AG10803 (cell line): ENCODE results near the gene OXLD1.

Source experiments
- DNase-seq: peaks from one replicate; pipeline ENCODE4 v3.0.0; 2010; ENCODE audit warnings: low read depth
- H3K4me3 ChIP-seq: 2 replicates; pipeline ENCODE4 v1.5.1; 2011; ENCODE audit warnings: mild to moderate bottlenecking, low read length, control low read depth
- TF ChIP-seq, protein P1 (sequence below): conservative IDR thresholded peaks from 2 replicates; pipeline ENCODE4 v1.5.1; 2011; ENCODE audit warnings: mild to moderate bottlenecking, low read length, control low read depth, inconsistent platforms

The OXLD1 gene

DNA sequence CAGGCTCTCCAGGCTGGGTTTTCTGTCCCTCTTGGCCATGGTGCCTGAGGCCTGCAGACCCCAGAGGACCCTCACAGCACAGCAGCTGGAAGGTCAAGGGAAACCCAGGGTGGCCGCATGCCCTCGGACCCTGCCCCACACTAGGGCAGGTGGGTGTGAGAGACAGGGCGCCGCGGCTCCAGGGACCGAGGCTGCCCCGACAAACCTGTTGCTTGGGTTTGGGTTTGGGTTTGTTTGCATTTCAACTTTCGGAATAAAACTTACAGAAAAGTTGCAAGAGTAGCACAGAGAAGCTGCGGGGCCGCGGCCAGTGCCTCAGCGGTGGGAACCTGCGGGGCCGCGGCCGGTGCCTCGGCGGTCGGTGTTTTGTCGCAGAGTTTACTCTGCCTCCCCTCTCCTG, 25.2 kb upstream of the OXLD1 start:
- TF ChIP-seq, protein P1, sequence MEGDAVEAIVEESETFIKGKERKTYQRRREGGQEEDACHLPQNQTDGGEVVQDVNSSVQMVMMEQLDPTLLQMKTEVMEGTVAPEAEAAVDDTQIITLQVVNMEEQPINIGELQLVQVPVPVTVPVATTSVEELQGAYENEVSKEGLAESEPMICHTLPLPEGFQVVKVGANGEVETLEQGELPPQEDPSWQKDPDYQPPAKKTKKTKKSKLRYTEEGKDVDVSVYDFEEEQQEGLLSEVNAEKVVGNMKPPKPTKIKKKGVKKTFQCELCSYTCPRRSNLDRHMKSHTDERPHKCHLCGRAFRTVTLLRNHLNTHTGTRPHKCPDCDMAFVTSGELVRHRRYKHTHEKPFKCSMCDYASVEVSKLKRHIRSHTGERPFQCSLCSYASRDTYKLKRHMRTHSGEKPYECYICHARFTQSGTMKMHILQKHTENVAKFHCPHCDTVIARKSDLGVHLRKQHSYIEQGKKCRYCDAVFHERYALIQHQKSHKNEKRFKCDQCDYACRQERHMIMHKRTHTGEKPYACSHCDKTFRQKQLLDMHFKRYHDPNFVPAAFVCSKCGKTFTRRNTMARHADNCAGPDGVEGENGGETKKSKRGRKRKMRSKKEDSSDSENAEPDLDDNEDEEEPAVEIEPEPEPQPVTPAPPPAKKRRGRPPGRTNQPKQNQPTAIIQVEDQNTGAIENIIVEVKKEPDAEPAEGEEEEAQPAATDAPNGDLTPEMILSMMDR, result no peak
- no peak for DNase-seq

DNA sequence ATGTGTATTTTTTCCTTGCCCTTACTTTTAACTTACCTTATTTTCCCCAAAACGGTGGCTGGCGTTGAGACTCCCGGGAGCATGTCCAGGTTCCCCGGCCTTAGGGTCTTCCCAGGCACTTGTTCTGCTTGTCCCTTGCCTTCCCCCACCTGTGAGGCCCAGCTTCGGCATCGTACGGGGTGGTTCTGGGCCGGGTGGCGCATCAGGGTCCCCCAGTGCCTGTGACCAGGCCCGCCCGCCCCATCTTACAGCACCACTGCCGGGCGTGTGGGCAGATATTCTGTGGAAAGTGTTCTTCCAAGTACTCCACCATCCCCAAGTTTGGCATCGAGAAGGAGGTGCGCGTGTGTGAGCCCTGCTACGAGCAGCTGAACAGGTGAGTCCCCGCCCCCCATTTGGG, 24.8 kb upstream of the OXLD1 start:
- DNase-seq, result no peak
- no peak overlapping the region for H3K4me3 ChIP-seq
- TF ChIP-seq, protein P1, result no peak

More for the DNA sequence above, 25.2 kb upstream of the OXLD1 start:
- no peak overlapping the region for H3K4me3 ChIP-seq

DNA sequence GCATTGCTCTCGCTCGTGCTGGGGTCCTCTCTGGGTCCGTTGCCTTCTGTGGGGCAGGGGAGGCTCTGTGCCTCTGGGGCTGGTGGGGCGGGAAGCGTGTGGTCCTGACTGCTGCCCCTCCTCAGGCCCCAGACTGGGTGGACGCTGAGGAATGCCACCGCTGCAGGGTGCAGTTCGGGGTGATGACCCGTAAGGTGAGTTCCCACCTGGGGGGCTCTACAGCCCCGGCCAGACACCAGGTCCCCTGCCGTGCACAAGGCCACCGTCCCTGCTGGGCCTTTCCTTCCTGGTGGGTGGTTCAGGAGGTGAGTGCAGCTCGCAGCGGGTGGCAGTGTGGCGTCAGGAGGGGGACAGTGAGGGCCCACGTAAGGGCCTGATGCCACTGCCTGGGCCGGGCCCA, 24.1 kb upstream of the OXLD1 start:
- DNase-seq, result no peak
- TF ChIP-seq, protein P1, result no peak
- no peak overlapping the region for H3K4me3 ChIP-seq

DNA sequence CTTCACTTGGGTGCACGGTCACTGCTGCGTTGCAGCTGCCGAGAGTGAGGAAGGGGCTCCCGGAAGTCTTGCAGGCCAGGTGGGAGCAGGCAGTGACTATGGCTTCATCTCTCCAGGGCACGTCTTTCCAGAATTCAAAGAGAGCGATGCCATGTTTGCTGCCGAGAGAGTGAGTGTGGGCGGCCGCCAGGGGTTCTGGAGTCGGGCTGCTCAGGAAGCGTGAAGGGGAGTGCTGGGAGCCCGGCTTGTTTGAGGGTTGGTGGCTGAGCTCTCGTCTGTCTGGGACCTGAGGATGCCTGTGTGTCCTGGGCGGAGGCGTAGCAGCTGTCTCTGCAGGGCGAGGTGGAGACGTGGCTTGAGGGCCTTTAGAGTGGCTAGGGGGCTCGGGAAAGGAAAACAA, 23.7 kb upstream of the OXLD1 start:
- H3K4me3 ChIP-seq, result no peak overlapping the region
- TF ChIP-seq, protein P1, result no peak
- no peak for DNase-seq

DNA sequence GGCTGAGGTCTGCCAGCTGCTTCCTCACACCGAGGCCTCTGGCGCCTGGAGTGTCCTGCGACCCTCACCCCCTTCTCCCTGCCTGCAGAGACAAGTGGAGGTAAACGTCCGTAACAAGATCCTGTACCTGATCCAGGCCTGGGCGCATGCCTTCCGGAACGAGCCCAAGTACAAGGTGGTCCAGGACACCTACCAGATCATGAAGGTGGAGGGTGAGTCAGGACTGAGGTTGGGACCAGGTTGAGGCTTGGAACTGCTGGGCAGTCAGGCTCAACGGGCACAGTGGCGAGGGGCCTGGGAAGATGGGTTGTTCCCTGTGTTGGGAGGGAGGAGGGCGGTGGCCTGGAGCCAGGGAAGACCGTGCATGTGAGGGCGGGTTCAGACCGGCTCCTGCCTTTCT, 22.2 kb upstream of the OXLD1 start:
- TF ChIP-seq, protein P1, result no peak
- DNase-seq, result no peak
- H3K4me3 ChIP-seq, result no peak overlapping the region

DNA sequence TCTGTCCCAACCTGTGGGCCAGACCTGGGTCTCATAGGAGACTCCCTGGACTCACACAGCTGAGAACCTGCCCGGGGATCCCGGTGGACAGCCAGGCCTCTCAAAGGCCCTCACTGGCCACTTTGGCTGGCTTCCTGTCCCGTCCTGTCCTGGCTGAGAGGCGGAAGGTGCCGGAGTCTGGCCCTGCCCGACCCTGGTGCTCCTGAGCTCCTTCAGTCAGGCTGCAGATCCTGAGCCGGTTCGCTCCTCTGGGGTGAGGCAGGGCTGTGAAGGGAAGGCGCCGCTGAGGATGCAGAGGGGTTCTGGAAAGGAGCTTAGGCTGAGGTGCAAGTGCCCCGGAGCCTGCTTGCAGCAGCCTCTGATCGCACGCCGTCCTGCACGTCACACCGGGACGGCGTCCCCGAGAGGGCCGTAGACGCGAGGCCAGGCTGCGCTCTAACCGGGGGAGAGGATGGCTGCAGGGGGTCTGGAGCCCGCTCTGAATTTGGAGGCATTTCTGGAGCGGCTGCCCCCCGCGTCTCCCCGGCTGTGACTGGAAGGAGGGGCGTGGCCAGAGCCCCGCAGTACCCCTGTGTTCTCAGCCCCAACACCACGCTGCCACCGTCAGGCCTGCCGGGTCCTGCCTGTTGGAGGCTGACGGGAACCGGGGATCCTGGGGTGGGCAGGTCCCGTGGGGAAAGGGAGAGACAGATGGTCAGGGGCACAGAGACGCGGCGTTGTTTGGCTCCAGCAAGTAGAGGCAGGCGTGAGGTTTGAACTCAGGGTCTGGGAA, 21.6 kb upstream of the OXLD1 start:
- DNase-seq, result no peak
- TF ChIP-seq, protein P1, result no peak
- no peak overlapping the region for H3K4me3 ChIP-seq

DNA sequence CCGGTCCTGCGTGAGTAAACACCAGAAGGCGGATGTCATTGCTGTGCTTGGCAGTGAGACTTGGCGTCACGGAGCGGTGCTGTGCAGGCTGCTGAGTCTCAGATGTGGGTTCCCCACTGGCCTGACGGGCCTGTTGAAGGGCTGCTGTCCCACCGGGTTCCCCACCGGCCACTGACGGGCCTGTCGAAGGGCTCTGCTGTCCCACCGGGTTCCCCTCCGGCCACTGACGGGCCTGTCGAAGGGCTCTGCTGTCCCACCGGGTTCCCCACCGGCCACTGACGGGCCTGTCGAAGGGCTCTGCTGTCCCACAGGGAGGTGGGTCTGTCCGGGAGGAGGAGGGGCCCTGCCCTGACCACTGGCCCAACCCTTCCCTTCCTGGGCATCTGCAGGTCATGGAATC, 20.2 kb upstream of the OXLD1 start:
- TF ChIP-seq, protein P1, result no peak
- H3K4me3 ChIP-seq, result no peak overlapping the region
- DNase-seq, result no peak
